Ovary (tissue), 9 donors: ENCODE results near the gene KRT35. TPM values are rescaled to one million over a fixed set of nuclear protein-coding genes. Genes with fewer than 3 reads are reported as not detected.

Experiments used
- DNase-seq, 5 donors: peaks; one replicate each; pipeline ENCODE4 v3.0.0-alpha.2; 2019 to 2020
- H3K27ac ChIP-seq, 2 donors: fragments of 200-600 bp; one replicate each; pipeline versions ENCODE4 v1.5.1 to v1.8.0; 2019 to 2022
- H3K27me3 ChIP-seq: fragments of 200-600 bp; one replicate; pipeline ENCODE4 v1.8.0; 2022
- H3K36me3 ChIP-seq: fragments of 200-600 bp; sonication (generic); one replicate; pipeline ENCODE4 v1.5.1; 2019
- H3K4me1 ChIP-seq: one replicate; pipeline ENCODE4 v1.8.1; 2013; ENCODE audit warnings: mild to moderate bottlenecking, moderate library complexity; ENCODE audit not compliant: insufficient read depth
- H3K4me3 ChIP-seq: fragments of 200-600 bp; sonication (generic); one replicate; pipeline ENCODE4 v1.5.1; 2017
- H3K9me3 ChIP-seq, 2 donors: fragments of 200-600 bp in 1 of 2; sonication (generic) in 1 of 2; one replicate each; pipeline versions ENCODE4 v1.5.1 to v1.8.1; 2013 to 2019; ENCODE audit warnings: mild to moderate bottlenecking in 1 of 2, moderate library complexity in 1 of 2
- EP300 ChIP-seq: sonication (generic); formaldehyde crosslinking; IDR thresholded peaks from one replicate; pipeline ENCODE4 v1.6.1; 2017; ENCODE audit warnings: antibody characterized with exemption
- POLR2A ChIP-seq: fragments of 450-650 bp; IDR thresholded peaks from one replicate; pipeline ENCODE4 v1.6.1; 2017; ENCODE audit warnings: antibody characterized with exemption, mild to moderate bottlenecking, moderate library complexity
- WGBS, 3 donors: extraction: QIAGEN DNeasy Blood & Tissue Kit in 1 of 3; methylation state at CpG; one replicate each; pipeline versions ENCODE4 v1.1.5 to v1.1.7; 2013 to 2017; 5-methylcytosine and 5-hydroxymethylcytosine counted together
- intact Hi-C, 4 donors: fragments of 100-400 bp; cut with DNase I; formaldehyde crosslinking; loops; one replicate each; pipeline versions ENCODE4 v1.11.0 to v1.15.1; 2022 to 2023
- polyA plus RNA-seq, 2 donors: library from polyadenylated mRNA; stranded (reverse); fragments of 200-250 nt in 1 of 2; fragments of 350-450 nt in 1 of 2; fragmentation: Illumina TruSeq in 1 of 2; extraction: RNeasy Lipid Tissue Mini Kit (QIAGEN cat#74804) in 1 of 2; gene quantifications; one replicate each; pipeline ENCODE4 v1.2.3, GENCODE V29; 2013 to 2014
- total RNA-seq, 7 donors: library from RNA; depleted of rRNA in 2 of 7; stranded (reverse); fragments of >200 nt in 2 of 7; fragmentation: NEBNext Ultra II Directional in 3 of 7; extraction: Animal tissue kit (Norgen Biotek cat#: 25700) in 3 of 7; gene quantifications; one replicate each; pipeline versions ENCODE4 v1.1.0 to v1.2.4, GENCODE V29; 2016 to 2023
- TF ChIP-seq, protein P1 (sequence below), 3 donors: fragments of 450-650 bp in 2 of 3; fragments of 200-600 bp in 1 of 3; IDR thresholded peaks; one replicate each; pipeline versions ENCODE4 v1.5.1 to v1.8.0; 2016 to 2022; ENCODE audit warnings: antibody characterized with exemption in 3 of 3, mild to moderate bottlenecking in 1 of 3
- donor health status: DM: no; HTN: no; CAD: no; lungs with moderate emphysema.
- donor health status: DM: no; HTN: no; CAD: no.
- donor health status: Bipolar disorder and iron deficiency.
- donor health status: DM: yes; HTN: yes; CAD: no.
- donor health status: DM: no; HTN: no; CAD: no.
- donor health status: DM: yes; HTN: yes; CAD: no.

KRT35 gene
- total and polyA plus RNA-seq, 9 donors: not detected

DNA sequence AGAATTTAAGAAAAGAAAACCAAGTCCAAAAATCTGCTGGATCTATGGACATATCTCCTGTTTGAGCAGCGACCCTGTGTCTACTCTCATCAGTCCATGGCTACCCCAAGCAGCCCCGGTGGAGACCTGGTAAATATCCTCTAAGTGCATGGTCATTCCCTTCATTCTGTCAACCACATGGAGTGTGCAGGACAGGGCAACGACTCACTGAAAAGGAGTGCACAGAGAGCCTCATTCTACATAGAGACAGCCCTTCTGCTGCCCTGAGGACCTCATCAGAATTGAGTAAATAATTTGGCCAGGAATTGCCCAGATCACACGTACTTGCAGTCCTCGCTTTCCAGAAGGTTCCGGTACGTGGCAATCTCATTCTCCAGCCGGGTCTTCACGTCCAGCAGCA is 43.2 kb downstream of the KRT35 start:
- H3K4me3 ChIP-seq: no peak overlapping the region
- WGBS, 3 donors: 89 to 96% (median 95%) methylated on average over 9 of the region's 9 CpGs
- no peak for DNase-seq
- H3K4me1 ChIP-seq: no peaks in the 10 kb centered on the region
- intact Hi-C loops: no loop called here
- no peak overlapping the region for H3K27ac ChIP-seq
- no peaks in the 10 kb centered on the region for H3K36me3 ChIP-seq
- H3K27me3 ChIP-seq: no peaks in the 10 kb centered on the region
- TF ChIP-seq, protein P1, sequence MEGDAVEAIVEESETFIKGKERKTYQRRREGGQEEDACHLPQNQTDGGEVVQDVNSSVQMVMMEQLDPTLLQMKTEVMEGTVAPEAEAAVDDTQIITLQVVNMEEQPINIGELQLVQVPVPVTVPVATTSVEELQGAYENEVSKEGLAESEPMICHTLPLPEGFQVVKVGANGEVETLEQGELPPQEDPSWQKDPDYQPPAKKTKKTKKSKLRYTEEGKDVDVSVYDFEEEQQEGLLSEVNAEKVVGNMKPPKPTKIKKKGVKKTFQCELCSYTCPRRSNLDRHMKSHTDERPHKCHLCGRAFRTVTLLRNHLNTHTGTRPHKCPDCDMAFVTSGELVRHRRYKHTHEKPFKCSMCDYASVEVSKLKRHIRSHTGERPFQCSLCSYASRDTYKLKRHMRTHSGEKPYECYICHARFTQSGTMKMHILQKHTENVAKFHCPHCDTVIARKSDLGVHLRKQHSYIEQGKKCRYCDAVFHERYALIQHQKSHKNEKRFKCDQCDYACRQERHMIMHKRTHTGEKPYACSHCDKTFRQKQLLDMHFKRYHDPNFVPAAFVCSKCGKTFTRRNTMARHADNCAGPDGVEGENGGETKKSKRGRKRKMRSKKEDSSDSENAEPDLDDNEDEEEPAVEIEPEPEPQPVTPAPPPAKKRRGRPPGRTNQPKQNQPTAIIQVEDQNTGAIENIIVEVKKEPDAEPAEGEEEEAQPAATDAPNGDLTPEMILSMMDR (IDR thresholded peaks at IDR 0.05): no peak
- no peak for TF ChIP-seq EP300
- no peak for TF ChIP-seq POLR2A
- H3K9me3 ChIP-seq: no peaks in the 10 kb centered on the region

DNA sequence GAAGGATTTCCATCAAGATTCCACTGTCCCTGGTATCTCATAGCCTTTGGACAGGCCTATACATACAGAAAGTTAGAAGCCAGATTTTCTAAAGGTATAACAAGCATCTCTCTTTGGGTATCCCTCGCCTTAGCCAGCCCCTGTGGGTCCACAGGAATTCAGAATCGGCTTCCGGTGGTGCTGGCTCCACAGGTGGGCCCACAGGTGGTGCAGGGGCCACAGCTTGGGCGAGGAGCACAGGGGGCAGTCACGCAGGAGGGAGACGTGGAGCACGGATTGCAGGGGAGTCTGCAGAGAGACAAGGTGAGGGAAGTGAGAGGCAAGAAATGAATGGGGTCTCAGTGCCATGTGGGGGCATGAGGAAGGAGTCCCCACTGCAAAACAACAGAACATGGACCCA is 43.7 kb downstream of the KRT35 start:
- H3K27ac ChIP-seq: no peak overlapping the region
- no peaks in the 10 kb centered on the region for H3K4me1 ChIP-seq
- H3K27me3 ChIP-seq: no peaks in the 10 kb centered on the region
- 91 to 94% (median 93%) methylated on average over 7 of the region's 7 CpGs for WGBS, 3 donors
- TF ChIP-seq EP300 (no peak), POLR2A (no peak)
- TF ChIP-seq, protein P1 (IDR thresholded peaks at IDR 0.05): no peak
- H3K4me3 ChIP-seq: no peak overlapping the region
- no peaks in the 10 kb centered on the region for H3K9me3 ChIP-seq
- H3K36me3 ChIP-seq: no peaks in the 10 kb centered on the region
- intact Hi-C loops: no loop called here
- no peak for DNase-seq

GRCh38 chr17:41434415-41434814 is 46.5 kb downstream of the KRT35 start:
- whole genome bisulfite sequencing, 3 donors: 20 to 23% (median 21%) methylated on average over 5 of the region's 5 CpGs
- H3K27ac ChIP-seq: no peak overlapping the region

DNA sequence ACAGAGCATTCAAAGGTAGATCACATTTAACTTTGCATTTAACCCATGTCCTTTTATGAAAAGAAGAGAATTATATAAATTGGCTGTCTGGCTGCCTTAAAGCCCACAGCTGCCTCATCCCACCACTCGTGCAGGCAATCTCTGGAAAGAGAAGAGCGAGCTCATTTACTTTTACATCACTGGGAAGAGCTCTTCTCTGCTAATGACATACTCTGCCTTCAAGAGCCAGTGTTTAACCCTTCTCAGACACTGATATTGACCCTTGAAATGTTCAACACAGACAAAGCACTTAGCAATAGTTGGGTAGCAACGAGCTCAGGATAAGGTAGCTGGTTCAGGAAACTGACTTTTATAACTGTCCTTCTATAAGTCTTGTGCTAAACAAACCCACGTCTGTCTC is 46.9 kb downstream of the KRT35 start:
- intact Hi-C loops: no loop called here
- WGBS, 3 donors: 14 to 39% (median 33%) methylated on average over 4 of the region's 4 CpGs
- H3K27ac ChIP-seq: no peak overlapping the region

More at GRCh38 chr17:41434415-41434814, 46.5 kb downstream of the KRT35 start:
- intact Hi-C loops: no loop called here
- no peaks in the 10 kb centered on the region for H3K36me3 ChIP-seq
- H3K27me3 ChIP-seq: no peaks in the 10 kb centered on the region
- no peak overlapping the region for H3K4me3 ChIP-seq
- DNase-seq: no peak
- H3K9me3 ChIP-seq: no peaks in the 10 kb centered on the region
- no peaks in the 10 kb centered on the region for H3K4me1 ChIP-seq
- no peak for TF ChIP-seq POLR2A
- TF ChIP-seq EP300: no peak
- TF ChIP-seq, protein P1 (IDR thresholded peaks at IDR 0.05): no peak

More for the DNA sequence above, 46.9 kb downstream of the KRT35 start:
- Histone ChIP-seq H3K9me3 (no peaks in the 10 kb centered on the region), H3K4me3 (no peak overlapping the region), H3K36me3 (no peaks in the 10 kb centered on the region), H3K4me1 (no peaks in the 10 kb centered on the region), H3K27me3 (no peaks in the 10 kb centered on the region)
- TF ChIP-seq, protein P1 (IDR thresholded peaks at IDR 0.05): no peak
- TF ChIP-seq POLR2A (no peak), EP300 (no peak)
- DNase-seq: no peak
